ENCODE data around the gene SORCS2.

GRCh38 chr4:7766086-7766485 is 573.7 kb downstream of the SORCS2 start:
- TF ChIP-seq CTCF (IDR thresholded peaks at IDR 0.05): no peak
- no peak for TF ChIP-seq EZH2 (IDR thresholded peaks at IDR 0.05; ENCODE audit: borderline replicate concordance, insufficient read depth, low read depth, low read length, poor library complexity, severe bottlenecking)
